HuH-7 (cell line): ENCODE measurements around the gene COA8.
A peak's percentile ranks its signal among the peaks of the same experiment; 100 is the strongest.

ENCODE experiments used
- DNase-seq: peaks from one replicate; pipeline ENCODE4 v3.0.0; 2011; ENCODE audit warnings: low spot score

Gene COA8, protein sequence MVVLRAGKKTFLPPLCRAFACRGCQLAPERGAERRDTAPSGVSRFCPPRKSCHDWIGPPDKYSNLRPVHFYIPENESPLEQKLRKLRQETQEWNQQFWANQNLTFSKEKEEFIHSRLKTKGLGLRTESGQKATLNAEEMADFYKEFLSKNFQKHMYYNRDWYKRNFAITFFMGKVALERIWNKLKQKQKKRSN

DNA sequence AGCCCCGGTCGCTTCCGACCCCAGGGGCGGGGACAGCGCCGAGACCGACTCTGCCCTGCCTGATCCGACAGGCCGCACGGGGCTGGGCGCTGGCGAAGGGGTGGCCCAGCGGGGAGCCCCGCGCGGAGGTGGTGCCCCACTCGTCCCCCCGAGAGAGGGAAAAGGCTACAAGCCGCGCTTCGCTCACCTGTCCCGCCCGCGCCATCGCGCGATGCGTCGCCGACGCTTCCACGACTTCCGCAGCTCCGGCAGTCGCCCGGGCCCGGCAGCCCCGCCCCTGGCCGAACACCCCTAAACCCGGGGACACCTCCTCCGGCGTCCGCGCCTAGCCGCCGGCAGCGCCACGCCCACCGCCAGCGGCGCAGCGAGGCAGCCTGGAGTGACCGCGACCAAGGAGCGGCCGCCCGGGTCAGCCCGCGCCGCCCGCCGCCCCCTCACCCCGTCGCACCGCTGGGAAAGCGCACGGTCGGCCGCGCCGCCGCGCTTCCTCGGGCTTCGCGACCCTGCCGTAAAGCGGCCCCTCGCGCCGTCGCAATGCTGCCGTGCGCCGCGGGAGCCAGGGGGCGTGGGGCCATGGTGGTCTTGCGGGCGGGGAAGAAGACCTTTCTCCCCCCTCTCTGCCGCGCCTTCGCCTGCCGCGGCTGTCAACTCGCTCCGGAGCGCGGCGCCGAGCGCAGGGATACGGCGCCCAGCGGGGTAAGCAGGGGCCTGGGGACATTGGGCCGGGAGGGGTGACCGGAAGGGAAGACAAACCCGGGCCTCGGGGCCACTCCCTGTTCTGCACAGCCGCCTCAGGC is at the start of gene COA8, which contains the start of gene BAG5:
Gene COA8, plus strand, starts transcription at position 532 of the 797 bp plus-strand sequence. Its CDS starts 42 bp downstream, at position 574.
Gene BAG5, minus strand, starts transcription at position 229 of the 797 bp plus-strand sequence. CDS start 1,493 bp downstream, outside the sequence.
- peak; percentile 92 for DNase-seq

DNA sequence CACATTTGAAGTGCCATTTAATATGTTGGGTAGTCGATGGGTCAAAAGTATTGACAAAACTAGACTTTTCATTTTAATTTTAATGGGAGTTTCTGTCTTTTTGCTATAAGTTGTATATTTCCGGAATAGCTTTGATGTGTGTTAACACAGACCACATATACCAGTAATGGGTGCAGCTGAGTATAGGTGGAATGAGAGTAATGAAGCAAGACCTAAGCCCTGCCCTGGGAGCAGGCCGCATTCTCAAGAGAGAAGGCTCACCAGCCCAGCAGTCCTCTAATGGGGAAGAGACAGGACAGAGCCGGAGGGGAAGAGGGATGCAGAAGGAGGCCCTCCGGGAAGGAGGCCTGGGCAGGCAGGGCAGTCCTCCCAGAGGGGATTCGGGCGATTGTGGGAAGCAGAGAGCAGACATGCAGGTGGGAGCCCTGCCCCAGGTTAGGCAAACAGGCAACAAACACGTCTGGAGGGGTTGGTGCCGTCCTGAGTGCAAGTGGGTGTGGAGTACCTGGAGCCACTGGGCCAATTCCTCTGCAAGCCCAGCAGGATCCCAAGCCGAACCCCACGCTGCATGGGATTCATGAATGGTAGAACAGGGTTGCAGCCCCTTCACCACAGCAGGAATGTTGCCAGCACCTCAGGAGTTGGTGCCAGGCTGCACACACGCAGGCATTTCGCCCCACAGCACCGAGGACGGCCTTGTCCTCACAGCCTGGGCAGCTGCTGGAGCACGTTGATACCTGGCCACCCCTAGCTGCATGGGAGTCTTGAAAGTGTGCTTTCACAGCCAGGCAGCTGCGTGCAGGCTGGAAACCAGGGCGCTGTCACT is 48.0 kb upstream of the COA8 start:
- DNase-seq = peak; percentile 5

DNA sequence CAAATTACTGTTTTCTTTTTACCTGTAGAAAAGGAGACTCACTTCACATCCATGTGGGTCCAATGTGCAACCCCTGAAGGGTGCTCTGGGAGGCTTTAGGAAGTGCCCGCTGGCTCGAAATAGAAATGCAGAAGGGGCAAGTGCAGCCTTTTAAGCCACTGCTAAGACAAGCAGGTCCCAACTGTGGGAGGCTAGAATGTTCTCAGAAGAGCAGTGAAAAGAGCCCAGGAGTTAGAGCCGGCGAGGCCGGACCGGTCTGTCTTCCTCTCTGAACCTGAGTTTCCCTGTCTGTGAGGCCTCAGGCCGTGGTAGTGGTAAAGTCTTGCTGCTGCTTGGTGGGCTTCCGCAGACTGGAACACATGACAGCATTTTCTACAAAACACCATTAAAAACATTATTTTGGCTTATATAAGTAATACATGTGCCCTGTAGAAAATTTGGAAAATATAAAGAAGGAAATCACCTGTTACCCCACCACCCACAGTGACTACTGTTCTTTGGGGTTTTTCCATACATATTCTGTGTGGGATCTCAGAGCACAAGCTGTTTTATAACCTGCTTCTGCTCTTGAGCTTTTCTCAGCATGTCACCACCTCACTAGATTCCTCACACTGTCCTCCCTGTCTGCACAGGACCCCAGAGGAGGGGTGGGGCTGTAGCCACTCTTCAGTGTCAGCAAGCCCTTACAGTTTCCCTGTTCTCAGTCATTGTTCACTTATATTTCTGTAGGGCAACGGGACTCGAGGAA is 46.2 kb upstream of the COA8 start:
- no peak for DNase-seq

DNA sequence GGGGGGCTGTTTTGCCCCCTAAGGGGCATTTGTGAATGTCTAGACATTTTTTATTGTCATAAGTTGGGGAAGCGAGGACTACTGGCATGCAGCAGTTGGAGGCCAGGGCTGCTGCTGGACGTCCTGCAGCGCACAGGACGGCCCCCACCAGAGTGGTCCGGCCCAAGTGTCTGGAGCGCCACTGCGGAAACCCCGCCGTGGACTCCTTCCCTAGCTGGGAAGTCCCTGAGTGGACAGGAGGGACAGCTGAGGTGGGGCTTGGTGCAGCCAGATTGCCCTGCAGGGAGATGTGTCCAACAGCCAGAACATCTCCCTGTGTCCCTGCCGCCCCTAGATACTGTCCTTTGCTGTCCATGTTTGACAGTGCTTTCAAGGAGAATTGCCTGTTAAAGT is 45.6 kb upstream of the COA8 start:
- no peak for DNase-seq

DNA sequence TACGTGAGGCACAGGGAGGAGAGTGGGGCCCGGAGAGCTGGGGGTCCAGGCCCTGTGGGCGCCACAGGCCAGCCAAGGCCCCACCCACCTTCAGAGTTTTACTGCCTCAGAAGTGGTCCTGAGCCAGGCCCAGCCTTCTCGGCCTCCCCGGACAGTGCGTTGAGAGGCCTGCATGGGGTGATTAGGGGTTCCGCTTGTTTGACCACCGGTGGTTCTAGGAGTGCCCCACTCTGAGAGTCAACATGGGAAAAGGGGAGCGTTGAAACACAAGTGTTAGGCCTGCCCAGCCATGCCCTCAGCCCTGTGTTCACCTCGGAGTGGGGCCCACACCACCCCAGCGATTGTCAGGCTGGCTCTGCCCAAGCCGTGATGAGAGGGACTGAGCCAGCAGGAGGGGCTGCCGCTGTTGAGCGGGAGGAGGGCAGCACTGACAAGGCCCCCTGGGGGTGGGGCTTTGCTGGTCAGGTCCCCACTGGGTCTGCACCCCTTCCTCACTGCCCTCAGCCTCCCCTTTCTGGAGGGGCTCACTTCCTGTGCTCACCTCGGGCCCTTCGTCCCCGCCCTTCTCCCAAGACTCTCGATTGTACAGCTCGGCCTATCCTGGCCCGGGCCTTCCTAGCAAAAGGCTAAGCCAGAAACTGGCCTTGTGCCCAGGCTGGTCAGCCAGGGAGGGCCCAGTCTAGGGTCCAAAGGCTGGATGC is 44.9 kb upstream of the COA8 start:
- DNase-seq = no peak

DNA sequence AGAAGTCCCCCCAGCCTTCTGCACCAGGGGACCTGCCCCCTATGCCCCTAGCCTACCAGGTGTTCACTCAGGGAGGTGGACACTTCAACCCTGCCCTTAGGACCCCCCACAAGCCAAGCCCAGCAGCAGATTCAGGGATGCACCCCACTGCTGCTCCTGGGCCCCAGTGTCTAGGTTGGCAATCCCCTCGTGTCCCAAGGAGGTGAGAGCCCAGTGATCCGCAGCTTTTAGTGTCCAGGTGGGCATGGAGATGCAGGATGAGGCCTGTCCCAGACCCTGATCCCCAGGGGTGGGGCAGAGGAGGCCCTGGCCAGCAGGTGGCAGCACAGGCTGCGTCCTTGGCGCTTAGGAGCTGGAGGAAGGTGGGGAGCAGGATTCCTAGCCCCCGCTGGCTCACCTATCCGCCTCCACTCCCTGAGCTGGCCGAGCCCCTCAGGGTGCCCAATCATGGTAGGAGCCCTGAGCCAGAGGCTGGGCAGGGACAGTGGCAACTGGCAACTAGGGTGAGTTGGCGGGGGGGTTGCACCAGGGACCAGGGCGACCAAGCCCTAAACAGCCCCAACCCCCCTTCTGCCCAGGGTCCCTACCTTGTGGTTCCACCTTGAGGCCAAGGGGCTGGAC is 44.2 kb upstream of the COA8 start:
- DNase-seq = peak; percentile 95

DNA sequence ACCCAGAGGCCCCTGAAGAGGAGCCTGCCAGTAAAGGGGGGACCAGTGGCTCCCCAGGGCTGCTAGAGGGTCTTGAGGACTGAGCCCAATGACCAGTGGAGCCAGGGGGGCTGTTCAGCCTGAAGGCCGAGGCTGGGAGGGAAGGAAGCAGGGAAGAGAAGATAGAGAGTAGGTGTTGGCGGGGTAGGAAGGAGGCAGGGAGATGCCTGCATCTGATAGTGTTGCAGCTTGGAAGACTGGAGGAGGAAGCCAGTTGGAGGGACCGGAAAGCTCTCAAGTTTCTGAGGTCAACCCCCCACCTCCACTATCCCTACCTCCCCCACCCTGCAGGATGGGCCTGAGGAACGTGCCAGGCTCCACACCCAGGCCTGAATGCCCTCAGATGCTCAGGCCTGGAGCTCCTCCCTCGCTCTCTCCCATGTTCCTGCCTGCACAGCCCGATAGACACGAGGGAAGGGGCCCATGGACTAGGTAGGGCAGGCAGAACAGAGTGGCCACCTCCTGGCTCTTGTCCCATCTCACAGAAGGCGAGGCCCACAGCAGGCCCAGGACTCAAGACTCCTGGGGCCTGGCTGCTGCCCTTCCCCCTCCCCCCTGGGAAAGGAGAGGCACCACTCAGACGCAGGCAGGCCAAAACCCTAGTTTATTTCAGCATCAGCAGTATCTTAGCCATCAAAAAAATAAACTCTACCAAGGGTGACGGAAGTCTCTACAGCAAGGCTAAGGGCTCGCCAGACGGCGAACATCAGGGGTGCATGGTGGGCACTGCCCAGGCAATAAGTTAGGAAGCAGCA is 43.5 kb upstream of the COA8 start:
- no peak for DNase-seq

DNA sequence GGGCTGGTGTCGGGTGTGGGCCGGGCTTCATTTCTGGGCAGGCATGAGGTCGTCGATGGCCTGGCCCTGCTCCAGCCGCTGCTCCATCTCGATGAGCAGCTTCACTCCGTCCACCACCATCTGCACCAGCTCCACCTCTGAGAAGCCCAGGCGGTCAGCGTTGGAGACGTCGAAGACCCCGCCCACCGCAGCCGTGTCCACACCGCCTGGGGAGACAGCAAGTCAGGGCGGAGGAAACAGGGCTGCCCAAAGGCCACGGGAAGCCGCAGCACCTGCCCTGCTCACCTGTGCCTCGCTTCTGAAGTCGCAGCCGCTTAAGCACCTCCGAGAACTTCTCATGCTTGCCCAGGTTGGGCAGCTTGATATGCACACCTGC is 42.9 kb upstream of the COA8 start:
- no peak for DNase-seq

DNA sequence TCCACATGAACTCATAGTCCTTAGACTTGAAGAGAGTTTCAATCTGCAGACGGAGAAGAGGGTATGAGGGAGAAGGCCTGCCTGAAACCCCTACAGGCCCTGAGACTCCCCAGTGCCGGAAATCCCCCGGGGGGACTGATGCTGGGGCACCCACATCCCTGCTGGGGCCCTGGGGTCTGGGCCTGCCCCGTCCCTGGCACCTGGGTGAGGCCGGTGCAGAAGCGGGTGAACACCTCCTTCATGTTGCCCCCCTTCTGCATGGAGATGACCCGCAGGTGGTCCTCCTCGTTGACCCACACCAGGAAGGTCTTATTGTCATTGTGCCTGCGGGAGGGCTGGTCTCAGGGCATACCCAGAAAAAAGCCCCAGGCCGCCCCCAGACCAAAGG is 42.5 kb upstream of the COA8 start:
- DNase-seq = no peak

DNA sequence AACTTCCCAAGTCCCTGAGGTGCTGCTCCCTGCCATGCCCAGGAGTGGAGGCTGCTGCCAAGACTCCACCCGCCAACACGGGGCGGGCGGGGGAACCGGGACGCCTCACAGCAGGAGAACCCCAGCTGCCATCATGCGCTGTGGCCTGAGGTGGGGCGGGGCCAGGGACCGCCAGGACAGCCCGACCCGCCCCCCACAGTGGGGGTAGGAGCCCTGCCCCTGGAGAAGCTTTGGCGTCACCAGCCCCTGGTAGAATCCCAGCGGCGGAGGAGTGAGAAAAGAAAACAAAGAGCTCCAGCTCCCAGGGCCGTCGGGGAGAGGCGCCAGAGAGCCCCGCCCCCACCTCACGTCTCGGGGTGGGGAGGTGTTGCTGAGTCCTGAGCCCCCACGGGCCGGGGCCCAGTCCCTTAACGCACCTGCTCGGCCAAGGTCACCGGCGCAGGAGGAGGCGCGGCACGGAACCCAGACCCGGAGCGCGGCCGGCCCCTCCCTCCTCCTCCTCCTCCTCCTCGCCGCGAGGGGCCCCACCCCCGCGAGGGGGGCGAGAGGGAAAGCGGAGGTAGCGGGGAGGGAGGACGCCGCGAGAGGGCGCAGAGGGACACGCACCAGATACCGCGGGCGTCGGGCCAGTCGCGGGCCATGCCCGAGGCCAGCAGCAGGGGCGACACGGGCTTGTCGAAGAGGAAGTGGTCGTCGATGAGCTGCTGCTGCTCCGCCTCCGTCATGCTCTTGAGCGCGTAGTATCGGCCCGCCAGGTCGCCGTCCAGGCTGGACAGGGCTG is 41.9 kb upstream of the COA8 start:
- peak; percentile 86 for DNase-seq

DNA sequence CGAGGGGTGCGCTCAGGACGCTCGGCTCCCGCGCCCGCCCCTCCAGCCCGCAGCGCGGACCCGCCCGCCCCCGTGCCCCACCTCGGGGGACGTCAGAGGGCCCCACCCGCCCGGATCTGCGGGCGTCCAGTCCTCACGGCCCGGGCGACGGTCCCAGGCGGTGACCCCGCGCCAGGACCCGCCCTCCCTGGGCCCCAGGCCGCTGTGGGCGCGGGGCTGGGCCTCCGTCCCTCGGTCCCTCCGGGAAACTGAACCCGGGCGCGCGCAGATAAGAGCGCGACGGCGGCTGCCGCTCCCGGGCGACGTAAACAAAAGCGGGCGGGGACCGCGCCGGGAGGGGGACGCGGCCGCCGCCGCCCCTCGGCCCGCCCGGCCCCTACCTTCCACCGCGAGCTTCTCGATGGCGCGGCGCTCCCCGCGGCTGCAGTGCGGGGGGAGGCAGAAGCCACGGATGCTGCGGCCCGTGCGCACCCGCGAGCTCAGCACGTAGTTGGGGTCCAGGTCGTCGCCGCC is 41.3 kb upstream of the COA8 start:
- no peak for DNase-seq

DNA sequence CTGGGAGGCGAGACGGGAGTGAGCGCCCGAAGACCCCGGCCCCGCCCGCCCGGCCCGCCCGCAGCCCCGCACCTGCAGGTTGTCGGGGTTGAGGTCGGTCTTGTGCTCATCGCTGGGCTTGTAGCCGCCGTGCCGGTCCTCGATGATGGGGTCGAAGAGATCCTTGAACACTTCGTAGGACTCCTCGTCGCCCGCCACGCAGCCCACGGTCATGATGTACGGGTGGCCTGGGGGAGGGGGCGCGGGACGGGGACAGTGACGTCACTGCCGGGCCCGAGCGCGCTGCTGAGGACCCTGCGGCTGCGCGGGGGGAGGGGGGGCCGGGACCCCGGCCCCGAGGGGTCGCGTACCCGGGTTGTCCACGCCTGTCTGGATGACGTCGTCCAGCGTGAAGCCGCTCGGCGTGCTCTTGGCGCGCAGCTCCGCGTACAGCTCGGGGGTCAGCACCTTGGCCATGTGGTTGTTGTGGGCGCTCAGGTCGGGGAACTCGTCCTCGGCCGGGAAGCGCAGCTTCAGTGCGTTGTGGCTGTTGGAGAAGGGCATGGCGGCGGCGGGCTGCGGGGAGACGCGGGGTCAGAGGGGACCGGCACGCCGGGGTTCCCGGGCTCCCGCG is 40.7 kb upstream of the COA8 start:
- no peak for DNase-seq

DNA sequence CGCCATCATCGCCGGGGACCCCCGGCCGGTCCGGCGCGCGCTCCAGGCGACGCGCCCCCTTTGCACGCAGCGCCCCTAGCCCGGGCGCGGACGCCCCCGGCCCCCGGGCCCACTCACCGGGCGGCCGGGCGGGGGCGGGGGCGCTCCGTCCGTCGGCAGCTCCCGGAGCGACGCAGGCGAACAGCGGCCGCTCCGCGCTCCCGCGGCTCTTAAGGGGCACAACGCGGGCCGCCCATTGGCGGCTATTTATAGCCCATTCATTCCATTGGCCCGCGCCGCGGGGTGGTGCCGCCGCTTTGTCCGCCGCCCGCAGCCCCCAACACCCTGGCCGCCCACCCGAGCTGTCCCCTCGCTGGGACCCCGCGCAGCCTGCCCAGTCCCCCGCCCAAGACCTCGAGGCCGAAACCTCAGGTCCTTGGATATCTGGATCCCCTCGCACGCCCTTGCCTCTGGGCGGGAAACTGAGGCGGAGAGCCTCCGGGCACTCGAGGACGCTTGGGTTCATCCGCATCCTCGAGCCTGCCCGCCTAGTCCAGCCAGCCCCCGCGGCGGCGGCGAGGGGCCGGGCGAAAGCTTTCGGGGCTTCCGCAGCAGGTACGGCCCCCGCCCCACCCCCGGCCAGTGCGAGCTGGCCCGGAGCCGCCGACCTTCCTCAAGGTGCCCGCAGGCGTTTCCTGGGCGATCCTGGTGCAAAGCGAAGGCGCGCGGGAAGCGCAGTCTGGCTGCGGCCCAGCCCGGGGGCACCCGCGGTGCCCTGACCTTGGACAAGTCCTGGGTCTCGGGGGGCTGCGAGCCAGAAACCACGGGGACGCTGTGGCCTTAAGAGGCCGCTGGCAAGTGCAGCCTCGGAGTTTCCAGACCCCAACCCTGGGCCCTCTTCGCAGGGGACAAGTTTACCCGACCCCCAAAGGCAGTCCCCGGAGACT is 39.8 kb upstream of the COA8 start, which contains the start of gene CKB:
Gene CKB, minus strand, starts transcription at position 182 of the 926 bp plus-strand sequence. CDS start 337 bp downstream, outside the sequence.
- DNase-seq = peak; percentile 91

DNA sequence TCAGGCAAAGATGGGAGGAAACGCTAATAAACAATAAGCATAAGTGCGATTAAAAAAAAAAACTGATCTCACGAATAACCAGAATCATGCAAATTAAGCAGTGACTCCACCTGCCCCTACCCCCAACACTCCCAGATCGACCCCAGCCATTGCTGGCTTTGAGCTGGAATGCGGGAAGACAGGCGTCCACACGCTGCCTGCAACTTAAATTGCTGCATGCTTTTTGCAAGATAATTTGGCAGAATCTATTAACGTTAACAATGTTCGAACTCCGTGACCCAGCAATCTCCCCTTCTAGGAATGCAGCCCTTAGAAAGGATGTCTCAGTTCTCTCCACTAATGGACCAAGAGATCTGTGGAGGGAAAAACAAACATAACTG is 39.2 kb upstream of the COA8 start:
- no peak for DNase-seq

DNA sequence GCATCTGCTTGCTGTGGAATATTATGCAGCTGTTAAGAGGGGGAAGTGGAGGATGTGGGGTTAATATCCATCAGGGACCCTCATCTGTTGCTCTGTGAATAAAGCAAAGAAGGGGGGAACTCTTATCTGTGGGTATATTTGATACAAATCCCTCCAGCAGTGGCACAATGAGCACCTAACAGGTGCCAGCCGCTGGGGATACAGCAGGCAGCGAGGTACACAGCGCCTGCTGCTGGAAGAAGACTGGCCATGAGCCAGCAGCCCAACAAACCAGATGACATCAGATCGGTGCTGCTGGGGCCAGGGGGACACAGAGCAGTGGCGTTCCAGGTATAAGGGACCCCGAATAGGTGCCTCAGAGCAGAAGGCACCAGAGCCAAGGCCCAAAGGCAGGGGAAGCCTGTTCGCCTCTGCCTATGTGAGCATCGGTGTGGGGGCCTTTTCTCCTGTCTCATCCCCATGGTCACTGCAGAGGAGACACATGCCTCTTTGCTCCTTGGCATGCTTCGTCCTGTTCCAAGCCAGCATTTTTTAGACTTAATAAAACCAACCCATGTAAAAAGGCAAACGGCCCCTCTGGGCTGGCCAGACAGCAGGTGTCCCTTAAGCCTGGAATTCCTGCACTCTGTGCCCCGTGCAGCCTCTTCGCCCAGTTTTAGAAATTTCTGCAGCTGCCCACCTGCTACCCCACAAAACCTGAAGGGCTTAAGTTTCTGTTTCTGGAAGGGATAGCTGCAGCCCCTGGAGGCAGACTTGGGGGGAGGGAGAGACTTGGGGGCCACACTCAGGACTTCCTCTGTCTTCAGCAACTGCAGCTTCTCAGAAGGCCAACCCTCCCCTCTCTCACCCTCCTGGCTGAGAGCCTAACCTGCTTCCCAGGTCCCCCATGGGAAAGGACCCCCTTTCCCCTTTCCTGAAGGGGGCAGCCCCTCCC is 38.5 kb upstream of the COA8 start:
- no peak for DNase-seq
